Spleen (tissue), 11 donors: Measurements from ENCODE around the gene MCM3AP. TPM values are rescaled to one million over a fixed set of nuclear protein-coding genes. Genes with fewer than 3 reads are reported as not detected.

ENCODE experiments used
- DNase-seq: peaks from one replicate; pipeline ENCODE4 v3.0.0-alpha.2; 2020
- H3K27ac ChIP-seq, 8 donors: fragments of 200-600 bp; sonication (generic) in 7 of 8; 1 replicate in 4 of 8; 2 replicates in 4 of 8; pipeline versions ENCODE4 v1.5.0 to v1.8.0; 2016 to 2021; ENCODE audit warnings: inconsistent platforms in 4 of 8, mild to moderate bottlenecking in 4 of 8, moderate library complexity in 1 of 8
- H3K27me3 ChIP-seq, 7 donors: fragments of 200-600 bp; sonication (generic) in 6 of 7; replicated peaks in 1 of 7; 1 replicate in 4 of 7; 2 replicates in 3 of 7; pipeline versions ENCODE4 v1.5.0 to v1.8.0; 2016 to 2021; ENCODE audit warnings: inconsistent platforms in 3 of 7, mild to moderate bottlenecking in 1 of 7
- H3K36me3 ChIP-seq, 6 donors: fragments of 200-600 bp; sonication (generic) in 5 of 6; 1 replicate in 4 of 6; 2 replicates in 2 of 6; pipeline versions ENCODE4 v1.5.0 to v1.8.0; 2016 to 2021; ENCODE audit warnings: inconsistent platforms in 2 of 6
- H3K4me1 ChIP-seq, 6 donors: fragments of 200-600 bp; sonication (generic) in 5 of 6; 1 replicate in 3 of 6; 2 replicates in 3 of 6; pipeline versions ENCODE4 v1.5.0 to v1.8.0; 2016 to 2021; ENCODE audit warnings: inconsistent platforms in 3 of 6
- H3K4me3 ChIP-seq, 8 donors: fragments of 200-600 bp; sonication (generic) in 7 of 8; 1 replicate in 4 of 8; 2 replicates in 4 of 8; pipeline versions ENCODE4 v1.5.0 to v1.8.0; 2016 to 2021; ENCODE audit warnings: inconsistent platforms in 4 of 8, mild to moderate bottlenecking in 4 of 8, moderate library complexity in 2 of 8
- H3K9me3 ChIP-seq, 8 donors: fragments of 200-600 bp; sonication (generic) in 7 of 8; 1 replicate in 4 of 8; 2 replicates in 4 of 8; pipeline versions ENCODE4 v1.5.0 to v1.8.0; 2016 to 2021; ENCODE audit warnings: inconsistent platforms in 4 of 8
- CTCF ChIP-seq, 11 experiments: fragments of 200-600 bp in 7 of 11; fragments of 450-650 bp in 4 of 11; sonication (generic) in 4 of 11; IDR thresholded peaks in 8 of 11; conservative IDR thresholded peaks in 3 of 11; 1 replicate in 7 of 11; 2 replicates in 4 of 11; pipeline versions ENCODE4 v1.4.0 to v1.8.0; 2016 to 2021; ENCODE audit warnings: antibody characterized with exemption in 11 of 11, inconsistent platforms in 4 of 11, mild to moderate bottlenecking in 1 of 11
- POLR2A ChIP-seq, 3 donors: fragments of 450-650 bp; IDR thresholded peaks; one replicate each; pipeline ENCODE4 v1.5.1; 2017; ENCODE audit warnings: antibody characterized with exemption in 3 of 3, mild to moderate bottlenecking in 1 of 3
- POLR2AphosphoS5 ChIP-seq, 3 donors: sonication (generic); formaldehyde crosslinking; IDR thresholded peaks; one replicate each; pipeline ENCODE4 v1.5.1; 2017; ENCODE audit warnings: antibody characterized with exemption in 3 of 3
- WGBS, 5 donors: extraction: QIAGEN DNeasy Blood & Tissue Kit in 3 of 5; methylation state at CpG; one replicate each; pipeline versions ENCODE4 v1.1.5 to v1.1.7; 2013 to 2018; 5-methylcytosine and 5-hydroxymethylcytosine counted together
- intact Hi-C: fragments of 100-400 bp; cut with DNase I; formaldehyde crosslinking; loops from one replicate; pipeline ENCODE4 v1.15.0; 2023; ENCODE audit warnings: low total_unique reads
- polyA plus RNA-seq, 3 donors: library from polyadenylated mRNA; stranded (reverse); fragments of 200-250 nt; gene quantifications; one replicate each; pipeline ENCODE4 v1.2.1, GENCODE V29; 2013
- total RNA-seq, 7 donors: library from RNA; depleted of rRNA in 3 of 7; stranded (reverse); fragments of >200 nt in 3 of 7; fragmentation: NEBNext Ultra II Directional in 4 of 7; extraction: Animal tissue kit (Norgen Biotek cat#: 25700) in 4 of 7; gene quantifications; one replicate each; pipeline versions ENCODE4 v1.1.0 to v1.2.1, GENCODE V29; 2016 to 2021
- donor health status: healthy with polysubstance abuse.
- donor health status: DM: no; HTN: no; CAD: no; lungs with moderate emphysema.
- donor health status: DM: no; HTN: no; CAD: no.
- donor health status: Bipolar disorder and iron deficiency.
- donor health status: healthy.
- donor health status: DM: no; HTN: no; CAD: no.
- donor health status: DM: yes; HTN: yes; CAD: no.

Gene MCM3AP
- total and polyA plus RNA-seq, 10 donors = 35.2 to 144 (median 103) TPM

GRCh38 chr21:46215436-46216131 lies 69.8 kb downstream of the MCM3AP start:
- no peaks in the 10 kb centered on the region for H3K4me1 ChIP-seq
- no peaks in the 10 kb centered on the region for H3K27me3 ChIP-seq
- H3K4me3 ChIP-seq = no peak overlapping the region
- DNase-seq = peak; percentile 57
- TF ChIP-seq CTCF (IDR thresholded peaks at IDR 0.05 in 8 of 11, conservative IDR thresholded peaks at IDR 0.05 in 3 of 11) (no peak), POLR2A (IDR thresholded peaks at IDR 0.05) (no peak), POLR2AphosphoS5 (IDR thresholded peaks at IDR 0.05) (no peak)
- peaks cover 0 to 96% (median 28%) of the 10 kb centered on the region in 6 donors for H3K36me3 ChIP-seq
- intact Hi-C loops = no loop called here
- WGBS, 5 donors = 87 to 90% (median 89%) methylated on average over 10 to 20 of the region's 20 CpGs
- no peaks in the 10 kb centered on the region for H3K9me3 ChIP-seq
- H3K27ac ChIP-seq = no peak overlapping the region

- H3K27ac ChIP-seq = no peak overlapping the region
- H3K27me3 ChIP-seq = no peaks in the 10 kb centered on the region
- H3K4me3 ChIP-seq = no peak overlapping the region
- intact Hi-C loops = no loop called here
- no peaks in the 10 kb centered on the region for H3K4me1 ChIP-seq
- DNase-seq = peak; percentile 62
- TF ChIP-seq CTCF (IDR thresholded peaks at IDR 0.05 in 8 of 11, conservative IDR thresholded peaks at IDR 0.05 in 3 of 11) = no peak
- no peak for TF ChIP-seq POLR2AphosphoS5 (IDR thresholded peaks at IDR 0.05)
- TF ChIP-seq POLR2A (IDR thresholded peaks at IDR 0.05) = no peak
- 95 to 98% (median 96%) methylated on average over 19 to 27 of the region's 27 CpGs for WGBS, 5 donors
- H3K36me3 ChIP-seq = peaks cover 0 to 96% (median 25%) of the 10 kb centered on the region in 6 donors
- no peaks in the 10 kb centered on the region for H3K9me3 ChIP-seq
These were observed 70.7 kb downstream of the MCM3AP start for GRCh38 chr21:46214478-46215340.

- TF ChIP-seq POLR2A (IDR thresholded peaks at IDR 0.05) (no peak), CTCF (IDR thresholded peaks at IDR 0.05 in 8 of 11, conservative IDR thresholded peaks at IDR 0.05 in 3 of 11) (no peak), POLR2AphosphoS5 (IDR thresholded peaks at IDR 0.05) (no peak)
- H3K4me1 ChIP-seq = no peaks in the 10 kb centered on the region
- H3K4me3 ChIP-seq = no peak overlapping the region
- peak; percentile 50 for DNase-seq
- H3K27ac ChIP-seq = no peak overlapping the region
- peaks cover 0 to 96% (median 26%) of the 10 kb centered on the region in 6 donors for H3K36me3 ChIP-seq
- H3K9me3 ChIP-seq = no peaks in the 10 kb centered on the region
- 93 to 98% (median 94%) methylated on average over 6 to 15 of the region's 15 CpGs for WGBS, 5 donors
- intact Hi-C loops = no loop called here
- no peaks in the 10 kb centered on the region for H3K27me3 ChIP-seq
These were observed 71.7 kb downstream of the MCM3AP start for GRCh38 chr21:46213620-46214286.
